HAP-1 (cell line): ENCODE measurements around the gene SULT4A1.
A peak's percentile ranks its signal among the peaks of the same experiment; 100 is the strongest.
"Not testable (repeated sequence)": the region's sequence is repeated elsewhere in the genome, so short reads cannot be mapped to it uniquely, and the experiment has no call there.

Experiments
- DNase-seq, 2 experiments: peaks; one replicate each; pipeline ENCODE4 v3.0.0-alpha.2; 2016 to 2020; ENCODE audit warnings: low spot score in 2 of 2
- H3K27me3 ChIP-seq: fragments of 250-450 bp; sonication (Bioruptor Pico); 2 replicates; pipeline ENCODE4 v1.5.1; 2020; ENCODE audit warnings: low read depth, mild to moderate bottlenecking, moderate library complexity
- H3K36me3 ChIP-seq: fragments of 250-450 bp; sonication (Bioruptor Pico); replicated peaks from 2 replicates; pipeline ENCODE4 v1.5.1; 2020; ENCODE audit warnings: mild to moderate bottlenecking
- H3K4me1 ChIP-seq: fragments of 250-450 bp; sonication (Bioruptor Pico); 2 replicates; pipeline ENCODE4 v1.5.1; 2020; ENCODE audit warnings: mild to moderate bottlenecking
- H3K4me3 ChIP-seq: fragments of 250-450 bp; sonication (Bioruptor Pico); 2 replicates; pipeline ENCODE4 v1.5.1; 2020; ENCODE audit warnings: mild to moderate bottlenecking, moderate library complexity
- H3K9me3 ChIP-seq: fragments of 250-450 bp; sonication (Bioruptor Pico); 2 replicates; pipeline ENCODE4 v1.5.1; 2020; ENCODE audit warnings: mild to moderate bottlenecking, moderate library complexity
- in situ Hi-C: fragments of 300-500 bp; cut with MboI; formaldehyde crosslinking; loops from 3 replicates; pipeline ENCODE4 v1.14.3; 2020; ENCODE audit warnings: low sequenced_read_pairs, inconsistent platforms, mixed read lengths

SULT4A1 gene

GRCh38 chr22:43883012-43883661, 20.8 kb upstream of the SULT4A1 start:
- in situ Hi-C loops: no loop called here
- H3K27me3 ChIP-seq: no peaks in the 10 kb centered on the region
- H3K36me3 ChIP-seq: no peaks in the 10 kb centered on the region
- no peaks in the 10 kb centered on the region for H3K9me3 ChIP-seq
- no peak overlapping the region for H3K4me3 ChIP-seq
- no peaks in the 10 kb centered on the region for H3K4me1 ChIP-seq
- DNase-seq: peak; percentile 50 to 80

DNA sequence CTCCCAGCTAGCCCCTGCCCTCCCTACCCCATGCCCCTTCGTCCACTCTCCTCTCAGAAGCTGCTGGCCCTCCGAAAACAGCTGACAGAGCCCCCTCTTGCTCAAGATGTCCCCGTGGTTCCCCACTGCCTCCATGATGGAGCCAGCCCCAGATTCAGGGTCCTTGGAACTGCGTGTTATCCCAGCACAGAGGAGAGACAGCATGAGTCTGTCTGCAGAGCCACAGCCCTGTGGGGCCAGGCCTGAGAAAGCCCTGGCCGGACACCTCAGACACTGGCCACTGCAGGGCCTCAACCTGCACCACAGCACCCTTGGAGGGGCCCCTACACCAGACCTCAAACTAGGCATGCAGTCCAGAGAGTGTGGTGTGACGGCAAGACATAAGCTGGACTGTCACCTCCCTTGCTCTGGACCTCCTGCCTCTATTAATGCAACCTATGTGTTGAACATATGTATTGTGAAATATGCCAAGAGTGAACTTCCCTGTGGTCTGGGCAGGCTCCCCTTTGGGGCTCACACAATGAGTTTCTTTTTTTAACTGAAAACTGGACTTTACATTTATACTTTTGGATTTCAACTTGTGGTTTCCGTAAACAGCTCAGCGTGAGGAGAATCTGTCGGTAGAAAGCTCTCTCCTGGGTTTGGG, 19.9 kb upstream of the SULT4A1 start:
- in situ Hi-C loops: no loop called here
- H3K4me3 ChIP-seq: no peak overlapping the region
- DNase-seq: no peak
- H3K36me3 ChIP-seq: no peaks in the 10 kb centered on the region
- H3K9me3 ChIP-seq: no peaks in the 10 kb centered on the region
- no peaks in the 10 kb centered on the region for H3K4me1 ChIP-seq
- H3K27me3 ChIP-seq: no peaks in the 10 kb centered on the region

- no peak overlapping the region for H3K4me3 ChIP-seq
- H3K27me3 ChIP-seq: no peaks in the 10 kb centered on the region; the same call in none of the 2 replicates
- in situ Hi-C loops: no loop called here
- no peak for DNase-seq
- no peaks in the 10 kb centered on the region for H3K36me3 ChIP-seq
- H3K4me1 ChIP-seq: no peaks in the 10 kb centered on the region
- no peaks in the 10 kb centered on the region for H3K9me3 ChIP-seq
Measured at GRCh38 chr22:43881091-43882061, 19.1 kb upstream of the SULT4A1 start.

DNA sequence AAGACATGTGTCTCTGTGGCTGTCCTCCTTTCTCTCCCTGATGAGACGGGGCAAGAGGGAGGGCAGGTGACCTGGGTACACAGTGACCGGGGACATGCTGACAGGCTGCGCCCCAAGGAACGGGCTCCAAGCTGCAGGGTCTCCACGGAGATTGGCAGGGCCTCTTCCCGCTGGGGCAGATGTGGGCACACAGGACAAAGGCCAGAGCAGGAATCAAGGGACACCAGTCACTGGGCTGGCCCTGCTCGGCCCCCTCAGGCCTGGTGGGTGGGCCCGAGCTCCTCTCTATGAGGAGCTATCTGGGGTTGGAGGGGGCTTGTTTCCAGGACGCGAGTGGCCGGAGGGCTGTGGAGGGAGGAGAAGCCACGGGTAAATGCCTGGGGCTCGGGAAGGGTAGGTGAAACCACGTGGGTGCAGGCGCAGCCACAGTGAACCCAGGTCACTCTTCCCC, 18.3 kb upstream of the SULT4A1 start:
- in situ Hi-C loops: no loop called here
- H3K4me3 ChIP-seq: no peak overlapping the region
- H3K4me1 ChIP-seq: no peaks in the 10 kb centered on the region
- no peak for DNase-seq
- no peaks in the 10 kb centered on the region for H3K9me3 ChIP-seq
- no peaks in the 10 kb centered on the region; the same call in none of the 2 replicates for H3K27me3 ChIP-seq
- no peaks in the 10 kb centered on the region for H3K36me3 ChIP-seq

DNA sequence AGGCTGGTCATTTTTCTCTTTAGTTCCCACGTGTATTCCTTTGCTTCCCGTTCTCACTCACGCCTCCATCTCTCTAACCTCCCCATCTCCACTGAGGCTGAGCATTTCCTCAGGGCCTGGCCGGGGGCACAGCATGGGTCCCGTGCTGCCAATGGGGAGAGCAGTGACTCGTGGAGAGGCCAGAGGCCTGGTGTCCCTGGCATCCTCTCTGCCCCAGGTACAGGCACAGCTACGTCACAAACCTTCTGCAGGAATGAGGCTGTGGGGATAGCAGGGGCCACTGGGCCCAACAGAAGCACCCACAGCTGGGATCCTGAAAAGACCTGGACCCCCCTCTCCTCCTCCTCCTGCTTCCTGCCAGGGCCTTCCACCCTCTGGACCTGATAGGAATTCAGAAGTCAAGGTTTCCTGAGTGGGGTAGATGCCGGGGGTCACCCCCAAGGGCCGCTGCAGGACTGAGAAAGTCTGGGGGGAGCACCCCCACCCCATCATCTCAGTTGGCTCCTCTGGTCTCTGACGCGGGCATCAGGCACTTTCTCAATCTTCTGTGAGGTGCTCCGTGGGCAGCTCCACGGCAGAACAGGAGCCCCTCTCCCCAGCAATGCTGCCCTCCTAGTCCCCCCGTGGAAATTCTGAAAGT, 17.7 kb upstream of the SULT4A1 start:
- no peaks in the 10 kb centered on the region; the same call in none of the 2 replicates for H3K27me3 ChIP-seq
- H3K4me3 ChIP-seq: no peak overlapping the region
- DNase-seq: no peak
- H3K36me3 ChIP-seq: no peaks in the 10 kb centered on the region
- no peaks in the 10 kb centered on the region for H3K9me3 ChIP-seq
- in situ Hi-C loops: no loop called here
- H3K4me1 ChIP-seq: no peaks in the 10 kb centered on the region

DNA sequence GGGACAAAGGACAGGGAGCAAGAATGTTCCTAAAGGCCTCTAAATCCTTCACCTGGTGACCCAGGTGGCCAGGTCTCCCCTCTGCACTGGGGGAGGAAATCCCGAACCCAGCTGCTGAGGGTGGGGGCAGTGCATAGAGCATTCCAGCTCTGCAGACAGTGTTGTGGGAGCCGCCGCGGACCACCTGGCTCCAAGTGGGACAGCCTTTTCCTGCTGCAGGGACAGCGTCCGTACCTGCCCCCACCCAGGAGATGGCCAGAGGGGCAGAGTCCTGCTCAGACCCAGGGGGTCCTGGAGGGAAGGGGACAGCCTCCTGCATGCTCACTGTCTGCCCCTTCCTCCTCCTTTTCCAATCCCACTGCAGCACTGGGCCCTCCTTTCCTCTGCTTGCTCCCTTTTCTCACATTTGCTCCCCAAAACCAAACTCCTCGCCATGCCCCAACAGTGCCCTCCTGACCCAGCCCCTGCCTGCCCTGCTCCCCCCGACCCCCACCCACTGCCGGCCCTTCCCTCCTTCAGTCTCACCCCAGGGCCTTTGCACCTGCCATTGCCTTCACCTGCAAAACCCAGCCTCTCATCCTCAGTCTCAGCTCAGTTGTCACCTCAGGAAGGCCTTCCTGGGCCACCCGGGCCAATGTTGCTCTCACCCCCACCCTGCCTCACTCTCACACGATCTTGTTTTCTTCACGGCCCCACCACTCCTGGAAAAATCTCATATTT, 16.7 kb upstream of the SULT4A1 start:
- Histone ChIP-seq H3K4me1 (no peaks in the 10 kb centered on the region), H3K4me3 (no peak overlapping the region), H3K27me3 (no peaks in the 10 kb centered on the region; the same call in none of the 2 replicates), H3K36me3 (no peaks in the 10 kb centered on the region), H3K9me3 (no peaks in the 10 kb centered on the region)
- in situ Hi-C loops: no loop called here
- DNase-seq: no peak

DNA sequence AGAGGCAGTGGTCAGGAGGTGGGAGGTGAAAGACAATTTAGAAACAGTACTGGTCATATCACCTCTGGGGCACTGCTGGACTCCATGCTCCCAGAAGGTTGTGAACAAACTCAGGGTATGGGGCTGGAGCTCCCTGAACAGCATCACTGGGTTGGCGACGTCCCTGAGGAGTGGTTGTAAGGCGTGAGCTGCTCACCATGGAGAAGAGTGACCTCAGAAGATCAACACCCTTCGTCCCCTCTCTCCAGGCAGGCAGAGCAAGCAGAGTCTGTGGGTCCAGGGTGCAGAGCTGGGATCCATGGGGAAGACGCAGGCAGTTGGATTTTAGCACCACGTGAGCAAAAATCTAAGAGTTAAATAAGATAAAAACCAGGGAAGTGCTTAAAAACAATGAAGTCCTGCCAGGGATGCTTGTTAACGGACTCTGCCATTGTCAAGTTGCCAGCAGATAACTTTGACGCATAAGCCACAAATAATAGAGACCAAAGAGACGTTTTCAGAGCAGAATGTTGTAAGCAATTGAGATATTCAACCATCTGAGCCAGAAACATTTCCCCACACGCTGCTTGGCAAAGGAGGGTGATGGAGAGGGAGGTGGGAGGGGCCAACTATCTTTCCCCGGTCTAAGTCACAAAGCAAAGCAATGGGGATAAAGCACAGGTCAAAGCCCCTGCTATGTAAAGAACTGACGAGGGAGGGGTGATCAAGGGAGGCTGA, 15.9 kb upstream of the SULT4A1 start:
- no peaks in the 10 kb centered on the region for H3K4me1 ChIP-seq
- in situ Hi-C loops: no loop called here
- H3K9me3 ChIP-seq: no peaks in the 10 kb centered on the region
- no peaks in the 10 kb centered on the region for H3K36me3 ChIP-seq
- DNase-seq: no peak
- no peaks in the 10 kb centered on the region; the same call in none of the 2 replicates for H3K27me3 ChIP-seq
- no peak overlapping the region for H3K4me3 ChIP-seq

DNA sequence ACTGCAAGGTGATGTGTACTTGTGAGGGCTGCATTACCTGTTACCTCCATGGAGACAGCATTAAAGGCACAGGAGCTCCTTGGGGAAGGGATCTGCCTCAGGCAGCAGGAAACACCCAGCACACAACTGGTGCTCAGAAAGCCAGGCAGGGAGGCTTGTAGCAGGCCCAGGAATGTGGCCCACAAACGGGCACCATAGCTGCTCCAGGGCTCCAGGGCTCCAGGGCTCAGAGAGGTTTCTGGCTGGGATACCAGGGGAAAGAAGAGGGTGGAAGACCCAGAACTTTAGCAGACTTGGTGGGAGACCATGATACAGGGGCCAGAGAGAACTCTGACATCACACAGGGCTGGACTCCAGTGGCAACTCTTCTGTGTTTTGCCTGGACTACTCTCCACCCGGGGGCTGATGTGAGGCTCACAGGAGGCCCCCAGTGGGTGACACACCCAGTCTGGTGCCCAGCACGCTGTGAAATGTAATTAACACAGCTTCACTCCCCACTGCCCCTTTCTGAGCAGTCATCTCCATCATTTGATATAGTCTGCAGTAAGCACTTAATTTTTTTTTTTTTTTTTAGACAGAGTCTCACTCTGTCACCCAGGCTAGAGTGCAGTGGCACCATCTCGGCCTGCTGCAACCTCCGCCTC, 14.7 kb upstream of the SULT4A1 start:
- H3K4me1 ChIP-seq: no peaks in the 10 kb centered on the region
- in situ Hi-C loops: no loop called here
- no peaks in the 10 kb centered on the region for H3K36me3 ChIP-seq
- H3K9me3 ChIP-seq: no peaks in the 10 kb centered on the region
- DNase-seq: no peak
- no peak overlapping the region for H3K4me3 ChIP-seq
- H3K27me3 ChIP-seq: no peaks in the 10 kb centered on the region; the same call in none of the 2 replicates

GRCh38 chr22:43869799-43870198, 7.5 kb upstream of the SULT4A1 start:
- Histone ChIP-seq H3K9me3 (no peaks in the 10 kb centered on the region), H3K36me3 (no peaks in the 10 kb centered on the region), H3K4me1 (no peaks in the 10 kb centered on the region), H3K4me3 (no peak overlapping the region), H3K27me3 (no peaks in the 10 kb centered on the region)
- in situ Hi-C loops: no loop called here
- no peak for DNase-seq

DNA sequence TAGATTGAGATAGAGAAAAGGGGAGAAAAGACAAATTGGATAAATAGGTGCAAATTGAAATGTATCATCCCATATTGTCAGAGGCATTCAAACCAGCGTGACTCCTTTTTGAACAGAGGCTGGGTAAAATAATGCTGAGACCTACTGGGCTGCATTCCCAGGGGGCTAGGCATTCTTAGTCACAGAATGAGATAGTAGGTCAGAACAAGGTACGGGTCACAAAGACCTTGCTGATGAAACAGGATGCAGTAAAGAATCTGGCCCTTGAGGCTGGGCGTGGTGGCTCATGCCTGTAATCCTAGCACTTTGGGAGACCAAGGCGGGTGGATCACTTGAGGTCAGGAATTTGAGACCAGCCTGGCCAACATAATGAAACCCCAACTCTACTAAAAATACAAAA, 6.7 kb upstream of the SULT4A1 start:
- in situ Hi-C loops, DNase-seq, H3K9me3 ChIP-seq, H3K36me3 ChIP-seq, H3K27me3 ChIP-seq, H3K4me1 ChIP-seq, H3K4me3 ChIP-seq: not testable (repeated sequence)

DNA sequence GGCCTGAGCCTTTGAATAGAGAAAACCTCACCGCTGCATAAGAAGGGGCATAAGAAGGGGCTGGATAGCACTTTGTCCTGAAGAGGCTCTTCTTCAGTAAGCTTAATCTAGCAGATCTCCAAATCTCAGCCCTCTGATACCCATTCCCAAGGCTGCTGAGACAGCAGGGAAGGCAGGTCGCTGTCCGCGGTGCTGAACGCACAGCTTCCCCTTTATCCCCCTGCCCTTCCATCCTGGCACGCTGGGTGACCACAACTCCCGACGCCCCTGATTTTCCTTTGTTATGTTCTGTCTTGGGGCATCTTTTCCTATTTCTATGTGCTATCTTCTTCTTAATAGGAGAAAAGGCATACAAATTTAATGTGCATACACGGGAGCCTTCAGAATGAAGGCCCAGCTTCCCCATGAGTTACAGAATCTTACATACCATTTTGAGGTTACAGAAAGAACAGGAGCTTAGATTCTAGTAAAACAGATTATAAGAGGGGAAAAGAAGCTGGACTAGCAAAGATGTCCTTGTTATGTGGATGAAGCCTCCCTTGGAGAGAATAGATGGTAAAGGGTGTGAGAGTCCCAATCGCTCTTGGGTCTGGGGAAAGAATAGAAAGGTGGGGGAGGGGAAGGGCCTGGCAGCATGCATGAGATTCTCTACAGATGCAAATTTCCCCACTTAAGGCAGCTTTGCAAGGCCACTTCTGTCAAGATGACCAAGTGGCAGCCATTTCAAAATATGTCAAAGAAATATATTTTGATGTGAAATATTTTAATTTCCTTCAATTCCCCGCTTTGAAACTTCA, 5.7 kb upstream of the SULT4A1 start:
- in situ Hi-C loops: no loop called here
- Histone ChIP-seq H3K27me3 (no peaks in the 10 kb centered on the region), H3K36me3 (no peaks in the 10 kb centered on the region), H3K4me3 (no peak overlapping the region), H3K9me3 (no peaks in the 10 kb centered on the region), H3K4me1 (no peaks in the 10 kb centered on the region)
- DNase-seq: peak; percentile 25 to 81

- DNase-seq: no peak
- H3K9me3 ChIP-seq: no peaks in the 10 kb centered on the region
- no peaks in the 10 kb centered on the region for H3K4me1 ChIP-seq
- no peak overlapping the region for H3K4me3 ChIP-seq
- peaks cover 7% of the 10 kb centered on the region; the same call in 1 of the 2 replicates for H3K27me3 ChIP-seq
- in situ Hi-C loops: no loop called here
- no peaks in the 10 kb centered on the region for H3K36me3 ChIP-seq
Measured at GRCh38 chr22:43862882-43863202, 529 bp upstream of the SULT4A1 start.
